CD14-positive monocyte (primary cell): ENCODE measurements around the gene MYO3B. TPM values are rescaled to one million over a fixed set of nuclear protein-coding genes. Genes with fewer than 3 reads are reported as not detected.

Experiments used
- DNase-seq, 3 donors: peaks; one replicate each; pipeline ENCODE4 v3.0.0-alpha.2; 2011 to 2022
- H2AFZ ChIP-seq: 2 replicates; pipeline ENCODE4 v1.6.0; 2012; ENCODE audit warnings: mild to moderate bottlenecking, low read depth, low read length, inconsistent platforms; ENCODE audit not compliant: insufficient read depth, poor library complexity, severe bottlenecking
- H3K27ac ChIP-seq, 2 donors: 1 replicate in 1 of 2; 2 replicates in 1 of 2; pipeline ENCODE4 v1.5.1; 2012 to 2013; ENCODE audit warnings: low read length in 2 of 2, control low read depth in 1 of 2, inconsistent platforms in 1 of 2, low read depth in 1 of 2, mild to moderate bottlenecking in 1 of 2
- H3K27me3 ChIP-seq, 2 donors: one replicate each; pipeline versions ENCODE4 v1.6.0 to v1.6.1; 2011 to 2013; ENCODE audit warnings: low read length in 2 of 2; ENCODE audit not compliant: control insufficient read depth in 2 of 2, insufficient read depth in 2 of 2
- H3K36me3 ChIP-seq, 2 donors: replicated peaks in 1 of 2; 1 replicate in 1 of 2; 2 replicates in 1 of 2; pipeline versions ENCODE4 v1.5.1 to v1.6.1; 2012 to 2013; ENCODE audit warnings: low read length in 2 of 2, control low read depth in 1 of 2, inconsistent platforms in 1 of 2, mild to moderate bottlenecking in 1 of 2; ENCODE audit not compliant: insufficient read depth in 2 of 2, control insufficient read depth in 1 of 2
- H3K4me1 ChIP-seq, 2 donors: 1 replicate in 1 of 2; 2 replicates in 1 of 2; pipeline versions ENCODE4 v1.5.1 to v1.6.1; 2012 to 2013; ENCODE audit warnings: low read length in 2 of 2, control low read depth in 1 of 2, inconsistent platforms in 1 of 2, mild to moderate bottlenecking in 1 of 2, moderate library complexity in 1 of 2; ENCODE audit not compliant: insufficient read depth in 2 of 2, control insufficient read depth in 1 of 2
- H3K4me2 ChIP-seq: replicated peaks from 2 replicates; pipeline ENCODE3; 2012; ENCODE audit warnings: low read length, moderate library complexity, mild to moderate bottlenecking; ENCODE audit not compliant: poor library complexity, severe bottlenecking; ENCODE audit errors: extremely low read depth
- H3K4me3 ChIP-seq, 3 experiments: fragments of 200-600 bp in 1 of 3; sonication (generic) in 1 of 3; replicated peaks in 1 of 3; 1 replicate in 2 of 3; 2 replicates in 1 of 3; pipeline ENCODE4 v1.5.1; 2011 to 2013; ENCODE audit warnings: low read length in 3 of 3, mild to moderate bottlenecking in 3 of 3, control low read depth in 2 of 3, low read depth in 2 of 3, inconsistent platforms in 1 of 3, moderate library complexity in 1 of 3
- H3K79me2 ChIP-seq: 2 replicates; pipeline ENCODE4 v1.6.0; 2012; ENCODE audit warnings: mild to moderate bottlenecking, control low read depth, inconsistent platforms, low read length, moderate library complexity; ENCODE audit not compliant: insufficient read depth
- H3K9ac ChIP-seq: 2 replicates; pipeline ENCODE4 v1.6.0; 2017; ENCODE audit warnings: low read length, mild to moderate bottlenecking; ENCODE audit not compliant: insufficient read depth, poor library complexity, severe bottlenecking
- H3K9me3 ChIP-seq, 2 donors: replicated peaks in 1 of 2; 1 replicate in 1 of 2; 2 replicates in 1 of 2; pipeline versions ENCODE4 v1.5.1 to v1.6.1; 2012 to 2013; ENCODE audit warnings: low read length in 2 of 2, control low read depth in 1 of 2; ENCODE audit not compliant: control insufficient read depth in 1 of 2, insufficient read depth in 1 of 2
- H4K20me1 ChIP-seq: 2 replicates; pipeline ENCODE4 v1.6.0; 2012; ENCODE audit warnings: mild to moderate bottlenecking, low read length, control low read depth, moderate library complexity; ENCODE audit not compliant: insufficient read depth
- H3K27ac Mint-ChIP-seq, 7 donors: one replicate each; pipeline ENCODE4 v1.8.0; 2020; ENCODE audit warnings: mild to moderate bottlenecking in 7 of 7, mixed read lengths in 7 of 7, moderate library complexity in 6 of 7, inconsistent platforms in 2 of 7
- H3K27me3 Mint-ChIP-seq, 3 donors: one replicate each; pipeline ENCODE4 v1.8.0; 2021 to 2022; ENCODE audit warnings: low read depth in 3 of 3, mild to moderate bottlenecking in 3 of 3, mixed read lengths in 3 of 3, moderate library complexity in 3 of 3, inconsistent platforms in 1 of 3
- H3K36me3 Mint-ChIP-seq, 2 donors: one replicate each; pipeline ENCODE4 v1.8.0; 2020; ENCODE audit warnings: mixed read lengths in 2 of 2, inconsistent platforms in 1 of 2, mild to moderate bottlenecking in 1 of 2
- H3K4me1 Mint-ChIP-seq: one replicate; pipeline ENCODE4 v1.8.0; 2020; ENCODE audit warnings: mild to moderate bottlenecking, mixed read lengths
- H3K4me3 Mint-ChIP-seq, 2 donors: one replicate each; pipeline ENCODE4 v1.8.0; 2020; ENCODE audit warnings: mild to moderate bottlenecking in 2 of 2, mixed read lengths in 2 of 2, moderate library complexity in 1 of 2
- H3K9me3 Mint-ChIP-seq, 7 donors: one replicate each; pipeline ENCODE4 v1.8.0; 2020 to 2022; ENCODE audit warnings: mixed read lengths in 7 of 7, mild to moderate bottlenecking in 6 of 7, moderate library complexity in 6 of 7, inconsistent platforms in 2 of 7
- WGBS: methylation state at CpG from one replicate; pipeline ENCODE4 v1.1.5; 2013; ENCODE audit warnings: missing lambda C conversion rate; ENCODE audit not compliant: insufficient coverage; 5-methylcytosine and 5-hydroxymethylcytosine counted together
- intact Hi-C, 2 donors: fragments of 100-400 bp; cut with micrococcal nuclease; formaldehyde crosslinking; loops; one replicate each; pipeline versions ENCODE4 v1.15.0 to v1.15.1; 2023
- polyA plus RNA-seq, 3 donors: library from polyadenylated mRNA; depleted of rRNA in 1 of 3; unstranded in 2 of 3; stranded (reverse) in 1 of 3; fragments of 300-500 nt in 2 of 3; fragments of >200 nt in 1 of 3; fragmentation: Illumina TruSeq in 2 of 3; gene quantifications; 1 replicate in 2 of 3; 2 replicates in 1 of 3; pipeline ENCODE4 v1.2.3, GENCODE V29; 2012 to 2021
- TF ChIP-seq, protein P1 (sequence below): fragments of 200-600 bp; IDR thresholded peaks from one replicate; pipeline ENCODE4 v1.8.0; 2022; ENCODE audit warnings: antibody characterized with exemption, mild to moderate bottlenecking

The MYO3B gene
- polyA plus RNA-seq, 3 donors, result not detected

GRCh38 chr2:170235860-170236679, 58.1 kb downstream of the MYO3B start:
- no peaks in the 10 kb centered on the region for H3K4me1 ChIP-seq
- H3K4me3 ChIP-seq, result no peak overlapping the region
- no peaks in the 10 kb centered on the region for H4K20me1 ChIP-seq
- Mint-ChIP-seq H3K4me3 (no peak overlapping the region), H3K4me1 (no peaks in the 10 kb centered on the region), H3K36me3 (no peaks in the 10 kb centered on the region), H3K27me3 (peaks cover 8 to 9% (median 8%) of the 10 kb centered on the region in 3 donors), H3K9me3 (no peaks in the 10 kb centered on the region), H3K27ac (no peak overlapping the region)
- TF ChIP-seq, protein P1, sequence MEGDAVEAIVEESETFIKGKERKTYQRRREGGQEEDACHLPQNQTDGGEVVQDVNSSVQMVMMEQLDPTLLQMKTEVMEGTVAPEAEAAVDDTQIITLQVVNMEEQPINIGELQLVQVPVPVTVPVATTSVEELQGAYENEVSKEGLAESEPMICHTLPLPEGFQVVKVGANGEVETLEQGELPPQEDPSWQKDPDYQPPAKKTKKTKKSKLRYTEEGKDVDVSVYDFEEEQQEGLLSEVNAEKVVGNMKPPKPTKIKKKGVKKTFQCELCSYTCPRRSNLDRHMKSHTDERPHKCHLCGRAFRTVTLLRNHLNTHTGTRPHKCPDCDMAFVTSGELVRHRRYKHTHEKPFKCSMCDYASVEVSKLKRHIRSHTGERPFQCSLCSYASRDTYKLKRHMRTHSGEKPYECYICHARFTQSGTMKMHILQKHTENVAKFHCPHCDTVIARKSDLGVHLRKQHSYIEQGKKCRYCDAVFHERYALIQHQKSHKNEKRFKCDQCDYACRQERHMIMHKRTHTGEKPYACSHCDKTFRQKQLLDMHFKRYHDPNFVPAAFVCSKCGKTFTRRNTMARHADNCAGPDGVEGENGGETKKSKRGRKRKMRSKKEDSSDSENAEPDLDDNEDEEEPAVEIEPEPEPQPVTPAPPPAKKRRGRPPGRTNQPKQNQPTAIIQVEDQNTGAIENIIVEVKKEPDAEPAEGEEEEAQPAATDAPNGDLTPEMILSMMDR, result no peak
- no peak overlapping the region for H3K4me2 ChIP-seq
- peaks cover 0 to 4% of the 10 kb centered on the region in 2 donors for H3K27me3 ChIP-seq
- H3K79me2 ChIP-seq, result no peaks in the 10 kb centered on the region
- intact Hi-C loops, result no loop called here
- no peak overlapping the region for H2AFZ ChIP-seq
- WGBS, result no CpG with 5 or more reads among the region's 12 CpGs
- H3K9ac ChIP-seq, result no peak overlapping the region
- DNase-seq, result peak in 2 of 3 donors; percentile 5 to 11
- no peak overlapping the region for H3K27ac ChIP-seq
- no peaks in the 10 kb centered on the region for H3K36me3 ChIP-seq
- no peaks in the 10 kb centered on the region for H3K9me3 ChIP-seq

DNA sequence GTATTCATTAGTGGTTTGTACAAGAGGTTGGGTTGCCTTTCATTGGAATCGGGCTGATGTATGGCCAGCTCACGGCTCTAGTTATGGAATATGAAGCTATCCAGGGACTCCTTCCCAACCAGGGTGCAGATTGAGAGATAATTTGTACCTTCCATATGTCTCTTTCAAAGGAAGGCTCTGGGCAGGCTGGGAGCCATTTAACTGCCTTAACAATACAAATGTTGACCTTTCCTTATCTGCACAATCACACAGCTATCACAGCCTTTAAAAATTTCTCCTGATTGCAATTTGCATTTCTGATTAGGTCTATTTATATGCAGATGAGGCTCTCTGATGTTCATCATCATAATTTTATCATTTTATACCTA, 58.7 kb downstream of the MYO3B start:
- no peaks in the 10 kb centered on the region for H3K9me3 ChIP-seq
- Mint-ChIP-seq H3K27me3 (peaks cover 9 to 12% (median 11%) of the 10 kb centered on the region in 3 donors), H3K36me3 (no peaks in the 10 kb centered on the region), H3K9me3 (no peaks in the 10 kb centered on the region), H3K27ac (no peak overlapping the region), H3K4me3 (no peak overlapping the region), H3K4me1 (no peaks in the 10 kb centered on the region)
- H3K9ac ChIP-seq, result no peak overlapping the region
- TF ChIP-seq, protein P1, result no peak
- H3K36me3 ChIP-seq, result no peaks in the 10 kb centered on the region
- no peak overlapping the region for H3K27ac ChIP-seq
- H3K79me2 ChIP-seq, result no peaks in the 10 kb centered on the region
- no peaks in the 10 kb centered on the region for H4K20me1 ChIP-seq
- intact Hi-C loops, result no loop called here
- WGBS, result no CpG with 5 or more reads among the region's 2 CpGs
- no peak overlapping the region for H3K4me3 ChIP-seq
- no peak overlapping the region for H3K4me2 ChIP-seq
- no peak for DNase-seq
- no peaks in the 10 kb centered on the region for H3K4me1 ChIP-seq
- H2AFZ ChIP-seq, result no peak overlapping the region
- peaks cover 0 to 4% of the 10 kb centered on the region in 2 donors for H3K27me3 ChIP-seq
